Measurements from ENCODE around the gene EVC2.

The EVC2 gene

GRCh38 chr4:5683566-5683965, 24.8 kb downstream of the EVC2 start:
- in situ Hi-C loops (cut with MboI; ENCODE audit: low pct_unique_long_range_greater_than_20kb, low sequenced_read_pairs, unreplicated experiment) = no loop called here
- TF ChIP-seq, protein P1, sequence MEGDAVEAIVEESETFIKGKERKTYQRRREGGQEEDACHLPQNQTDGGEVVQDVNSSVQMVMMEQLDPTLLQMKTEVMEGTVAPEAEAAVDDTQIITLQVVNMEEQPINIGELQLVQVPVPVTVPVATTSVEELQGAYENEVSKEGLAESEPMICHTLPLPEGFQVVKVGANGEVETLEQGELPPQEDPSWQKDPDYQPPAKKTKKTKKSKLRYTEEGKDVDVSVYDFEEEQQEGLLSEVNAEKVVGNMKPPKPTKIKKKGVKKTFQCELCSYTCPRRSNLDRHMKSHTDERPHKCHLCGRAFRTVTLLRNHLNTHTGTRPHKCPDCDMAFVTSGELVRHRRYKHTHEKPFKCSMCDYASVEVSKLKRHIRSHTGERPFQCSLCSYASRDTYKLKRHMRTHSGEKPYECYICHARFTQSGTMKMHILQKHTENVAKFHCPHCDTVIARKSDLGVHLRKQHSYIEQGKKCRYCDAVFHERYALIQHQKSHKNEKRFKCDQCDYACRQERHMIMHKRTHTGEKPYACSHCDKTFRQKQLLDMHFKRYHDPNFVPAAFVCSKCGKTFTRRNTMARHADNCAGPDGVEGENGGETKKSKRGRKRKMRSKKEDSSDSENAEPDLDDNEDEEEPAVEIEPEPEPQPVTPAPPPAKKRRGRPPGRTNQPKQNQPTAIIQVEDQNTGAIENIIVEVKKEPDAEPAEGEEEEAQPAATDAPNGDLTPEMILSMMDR (IDR thresholded peaks at IDR 0.05; ENCODE audit: extremely low read depth, insufficient read depth, missing control alignments) = no peak
- DNase-seq (ENCODE audit: low spot score) = no peak

DNA sequence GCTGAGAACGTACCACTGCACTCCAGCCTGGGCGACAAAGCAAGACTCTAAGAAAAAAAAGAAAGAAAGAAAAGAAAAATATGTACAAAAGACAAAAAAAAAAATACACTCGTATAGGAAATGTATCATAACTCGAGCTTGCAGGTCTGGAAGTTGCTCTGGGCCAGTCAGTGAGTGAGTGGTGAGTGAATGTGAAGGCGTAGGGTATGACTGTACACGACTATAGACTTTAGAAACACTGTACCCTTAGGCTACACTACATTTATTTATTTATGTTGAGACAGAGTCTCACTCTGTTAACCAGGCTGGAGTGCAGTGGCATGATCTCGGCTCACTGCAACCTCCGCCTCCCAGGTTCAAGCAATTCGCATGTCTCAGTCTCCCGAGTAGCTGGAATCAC, 29.4 kb downstream of the EVC2 start:
- in situ Hi-C loops (cut with MboI; ENCODE audit: low pct_unique_long_range_greater_than_20kb, low sequenced_read_pairs, unreplicated experiment) = no loop called here
- DNase-seq (ENCODE audit: low spot score) = no peak
- TF ChIP-seq, protein P1 (IDR thresholded peaks at IDR 0.05; ENCODE audit: extremely low read depth, insufficient read depth, missing control alignments) = no peak

DNA sequence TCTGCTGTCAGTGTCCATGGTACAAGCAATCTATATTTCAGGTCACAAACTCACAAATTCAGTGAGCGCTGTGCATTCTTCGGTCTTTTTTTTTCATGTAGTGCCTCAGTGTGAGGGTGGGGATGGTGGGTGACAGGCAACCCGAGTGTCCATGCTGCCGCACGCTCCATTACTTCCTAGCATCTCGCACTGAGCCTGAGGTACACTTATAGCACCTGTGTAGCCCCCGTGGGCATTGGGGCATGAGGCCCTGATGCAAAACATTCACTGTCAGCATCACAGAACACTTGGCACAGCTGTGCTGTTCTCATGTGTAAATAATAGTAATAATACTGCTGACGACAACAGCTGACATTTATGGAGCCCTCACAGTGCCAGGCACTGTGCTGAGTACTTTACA, 31.6 kb downstream of the EVC2 start:
- in situ Hi-C loops (cut with MboI; ENCODE audit: low pct_unique_long_range_greater_than_20kb, low sequenced_read_pairs, unreplicated experiment) = no loop called here
- TF ChIP-seq, protein P1 (IDR thresholded peaks at IDR 0.05; ENCODE audit: extremely low read depth, insufficient read depth, missing control alignments) = no peak
- DNase-seq (ENCODE audit: low spot score) = no peak

DNA sequence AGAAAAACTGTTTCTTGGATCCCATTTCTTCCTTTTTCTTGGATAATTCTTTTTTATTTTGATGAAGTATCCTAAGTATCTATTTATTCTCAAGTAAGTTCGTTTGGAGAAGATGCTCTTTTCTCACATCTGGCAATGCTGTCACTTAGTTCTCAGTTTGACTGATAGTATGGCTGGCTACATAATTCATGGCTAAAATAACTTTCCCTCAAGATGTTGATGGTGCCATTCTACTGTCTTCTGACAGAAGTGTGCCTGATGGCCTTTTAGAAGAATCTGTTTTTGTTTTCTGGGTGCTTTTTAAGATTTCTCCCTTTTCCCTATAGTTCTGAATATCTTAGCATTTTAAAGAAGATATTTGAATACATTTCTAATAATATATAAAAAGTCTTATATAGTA, 41.6 kb downstream of the EVC2 start:
- in situ Hi-C loops (cut with MboI; ENCODE audit: low pct_unique_long_range_greater_than_20kb, low sequenced_read_pairs, unreplicated experiment) = no loop called here
- TF ChIP-seq, protein P1 (IDR thresholded peaks at IDR 0.05; ENCODE audit: extremely low read depth, insufficient read depth, missing control alignments) = no peak
- no peak for DNase-seq (ENCODE audit: low spot score)

GRCh38 chr4:5664778-5665177, 43.6 kb downstream of the EVC2 start:
- in situ Hi-C loops (cut with MboI; ENCODE audit: low pct_unique_long_range_greater_than_20kb, low sequenced_read_pairs, unreplicated experiment) = no loop called here
- DNase-seq (ENCODE audit: low spot score) = no peak
- TF ChIP-seq, protein P1 (IDR thresholded peaks at IDR 0.05; ENCODE audit: extremely low read depth, insufficient read depth, missing control alignments) = no peak

DNA sequence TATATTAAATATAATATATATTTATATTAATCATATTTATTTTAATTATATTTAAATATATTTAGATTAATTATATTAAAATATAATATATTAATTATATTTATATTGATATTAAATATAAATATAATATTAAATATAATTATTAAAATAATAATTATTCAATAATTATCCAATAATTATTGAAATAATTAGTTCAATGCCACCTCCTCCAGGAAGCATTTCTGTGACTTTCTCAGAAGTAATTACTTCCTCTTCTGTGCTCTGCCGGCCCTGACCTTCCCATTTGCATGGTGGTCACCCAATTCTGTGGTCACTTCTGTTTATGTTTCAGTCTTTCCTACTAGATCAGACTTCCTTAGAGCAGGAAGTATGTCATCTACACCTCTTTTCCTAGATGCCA, 45.8 kb downstream of the EVC2 start:
- TF ChIP-seq, protein P1 (IDR thresholded peaks at IDR 0.05; ENCODE audit: extremely low read depth, insufficient read depth, missing control alignments) = no peak
- DNase-seq (ENCODE audit: low spot score) = no peak
- in situ Hi-C loops (cut with MboI; ENCODE audit: low pct_unique_long_range_greater_than_20kb, low sequenced_read_pairs, unreplicated experiment) = no loop called here

DNA sequence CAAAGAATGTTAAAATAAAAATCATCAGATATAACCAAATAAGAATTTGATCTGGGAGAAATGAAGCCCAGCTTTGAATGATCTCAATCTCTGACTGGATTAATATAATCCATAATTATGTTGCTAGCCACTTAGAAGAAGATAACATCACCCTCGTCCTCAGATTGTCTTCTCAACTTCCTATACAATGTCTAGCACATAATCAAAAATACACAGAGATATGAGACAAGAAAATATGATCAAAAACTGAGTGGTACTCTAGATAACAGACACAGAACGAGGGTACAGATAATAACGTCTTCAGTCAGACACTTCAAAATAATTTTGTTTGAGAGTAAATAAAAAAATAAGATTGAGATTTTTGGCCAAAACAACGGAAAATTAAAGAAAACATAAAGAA, 47.1 kb downstream of the EVC2 start:
- no peak for DNase-seq (ENCODE audit: low spot score)
- TF ChIP-seq, protein P1 (IDR thresholded peaks at IDR 0.05; ENCODE audit: extremely low read depth, insufficient read depth, missing control alignments) = no peak
- in situ Hi-C loops (cut with MboI; ENCODE audit: low pct_unique_long_range_greater_than_20kb, low sequenced_read_pairs, unreplicated experiment) = no loop called here
